Endothelial cell of umbilical vein (primary cell): ENCODE data around the gene TNS1. TPM values are rescaled to one million over a fixed set of nuclear protein-coding genes. Genes with fewer than 3 reads are reported as not detected.
A peak's percentile ranks its signal among the peaks of the same experiment; 100 is the strongest.

Source experiments
- BruUV-seq: library from RNA; stranded (reverse); fragments of 400-500 nt; replicated peaks from 2 replicates; lab custom pipeline; 2021; lab: Mats Ljungman, UMichigan
- CTCF ChIA-PET: fragments of 300-600, 350-600 bp; sonication (Branson Sonifier 250); formaldehyde crosslinking; loops from one replicate; lab custom pipeline; 2021; ENCODE audit warnings: antibody characterized with exemption, inconsistent platforms; lab: Charles Lee
- POLR2A ChIA-PET: fragments of 300-600, 350-600 bp; sonication (Branson Sonifier 250); formaldehyde crosslinking; loops from one replicate; lab custom pipeline; 2021; ENCODE audit warnings: antibody characterized with exemption, inconsistent platforms; lab: Charles Lee
- DNase-seq: peaks from one replicate; pipeline ENCODE4 v3.0.0-alpha.2; 2011; ENCODE audit warnings: low read depth, low spot score
- FAIRE-seq: peaks from 2 replicates; lab custom pipeline; 2011; peaks lifted over from hg19 to GRCh38; lab: Jason Lieb, UNC
- H2AFZ ChIP-seq: 2 replicates; pipeline ENCODE4 v1.6.0; 2012; ENCODE audit warnings: low read depth, low read length, control low read depth, inconsistent platforms
- H3K27ac ChIP-seq: 2 replicates; pipeline ENCODE4 v1.5.1; 2011; ENCODE audit warnings: low read depth, mild to moderate bottlenecking, control low read depth, low read length, moderate library complexity; ENCODE audit not compliant: insufficient read depth
- H3K27me3 ChIP-seq, 2 experiments: 2 replicates each; pipeline versions ENCODE4 v1.6.0 to v1.6.1; 2011; ENCODE audit warnings: low read length in 2 of 2, mixed read lengths in 1 of 2; ENCODE audit not compliant: control insufficient read depth in 2 of 2, insufficient read depth in 2 of 2
- H3K36me3 ChIP-seq, 2 experiments: 2 replicates in 1 of 2; 3 replicates in 1 of 2; pipeline ENCODE4 v1.5.1; 2011; ENCODE audit warnings: low read length in 2 of 2, mild to moderate bottlenecking in 1 of 2, moderate library complexity in 1 of 2; ENCODE audit not compliant: control insufficient read depth in 2 of 2, insufficient read depth in 2 of 2; ENCODE audit errors: extremely low read depth in 1 of 2
- H3K4me1 ChIP-seq: 3 replicates; pipeline ENCODE4 v1.5.1; 2011; ENCODE audit warnings: mild to moderate bottlenecking, low read length; ENCODE audit not compliant: control insufficient read depth, insufficient read depth; ENCODE audit errors: extremely low read depth
- H3K4me2 ChIP-seq: 2 replicates; pipeline ENCODE4 v1.6.1; 2011; ENCODE audit warnings: low read length, control low read depth, mixed read lengths; ENCODE audit not compliant: insufficient read depth
- H3K4me3 ChIP-seq, 3 experiments: fragments of 200-600 bp in 1 of 3; sonication (generic), shearing (Covaris generic) in 1 of 3; replicated peaks in 1 of 3; 2 replicates each; pipeline ENCODE4 v1.5.1; 2011 to 2016; ENCODE audit warnings: control low read depth in 3 of 3, low read length in 3 of 3, mild to moderate bottlenecking in 2 of 3, inconsistent platforms in 1 of 3, low read depth in 1 of 3, moderate library complexity in 1 of 3; ENCODE audit not compliant: insufficient read depth in 1 of 3
- H3K79me2 ChIP-seq: 2 replicates; pipeline ENCODE4 v1.6.0; 2012; ENCODE audit warnings: low read length, inconsistent platforms; ENCODE audit not compliant: control insufficient read depth, insufficient read depth
- H3K9ac ChIP-seq: replicated peaks from 2 replicates; pipeline ENCODE3; 2011; ENCODE audit warnings: low read length, control low read depth; ENCODE audit not compliant: insufficient read depth; ENCODE audit errors: extremely low read depth
- H3K9me1 ChIP-seq: replicated peaks from 3 replicates; pipeline ENCODE4 v1.6.0; 2011; ENCODE audit warnings: mild to moderate bottlenecking, low read length; ENCODE audit not compliant: control insufficient read depth, insufficient read depth; ENCODE audit errors: extremely low read depth
- H3K9me3 ChIP-seq: replicated peaks from 2 replicates; pipeline ENCODE4 v1.5.1; 2012; ENCODE audit warnings: low read length, inconsistent platforms; ENCODE audit not compliant: control insufficient read depth, insufficient read depth
- H4K20me1 ChIP-seq: replicated peaks from 2 replicates; pipeline ENCODE3; 2011; ENCODE audit warnings: mild to moderate bottlenecking, low read length; ENCODE audit not compliant: control insufficient read depth, insufficient read depth; ENCODE audit errors: extremely low read depth
- EZH2 ChIP-seq: IDR thresholded peaks from 2 replicates; pipeline ENCODE4 v1.6.1; 2012; ENCODE audit warnings: borderline replicate concordance, low read depth, mild to moderate bottlenecking, moderate library complexity, low read length, inconsistent platforms; ENCODE audit not compliant: severe bottlenecking
- FOS ChIP-seq: IDR thresholded peaks from 2 replicates; pipeline ENCODE4 v1.6.1; 2011; ENCODE audit warnings: mild to moderate bottlenecking, low read length, moderate library complexity, borderline replicate concordance; ENCODE audit not compliant: insufficient read depth
- GATA2 ChIP-seq: IDR thresholded peaks from 2 replicates; pipeline ENCODE4 v1.7.0; 2011; ENCODE audit warnings: low read depth, mild to moderate bottlenecking, moderate library complexity, mixed read lengths, low read length; ENCODE audit not compliant: insufficient read length, insufficient read depth
- JUN ChIP-seq: IDR thresholded peaks from 2 replicates; pipeline ENCODE4 v1.6.1; 2011; ENCODE audit warnings: borderline replicate concordance, low read depth; ENCODE audit not compliant: insufficient read length, insufficient read depth
- POLR2A ChIP-seq: IDR thresholded peaks from 2 replicates; pipeline ENCODE4 v1.6.1; 2012; ENCODE audit warnings: low read depth, mild to moderate bottlenecking, control low read depth, low read length
- POLR2AphosphoS5 ChIP-seq: IDR thresholded peaks from 2 replicates; pipeline ENCODE4 v1.6.1; 2012; ENCODE audit warnings: low read depth, mild to moderate bottlenecking, control low read depth, low read length, moderate library complexity; ENCODE audit not compliant: insufficient read depth
- dilution Hi-C: fragments of 300-500 bp; cut with MboI; formaldehyde crosslinking; loops from one replicate; pipeline ENCODE4 v1.15.0; 2019; ENCODE audit warnings: low sequenced_read_pairs; ENCODE audit not compliant: extremely low pct_ligation_motif_present
- intact Hi-C: fragments of 100-400 bp; cut with micrococcal nuclease; formaldehyde crosslinking; loops from one replicate; pipeline ENCODE4 v1.10.0; 2022
- polyA plus RNA-seq, 4 experiments: library from polyadenylated mRNA; depleted of rRNA in 3 of 4; stranded (reverse) in 3 of 4; unstranded in 1 of 4; fragments of >200 nt; gene quantifications; 2 replicates each; pipeline versions ENCODE4 v1.2.1 to v1.2.3, GENCODE V29; 2011 to 2012; ENCODE audit warnings: missing spikeins in 1 of 4
- total RNA-seq: library from RNA; stranded (reverse); gene quantifications from 2 replicates; pipeline ENCODE4 v1.2.3, GENCODE V29; 2021
- TF ChIP-seq, protein P1 (sequence below): IDR thresholded peaks from 2 replicates; pipeline ENCODE4 v1.6.1; 2011; ENCODE audit not compliant: insufficient read depth, insufficient read length
- TF ChIP-seq, protein P2 (sequence below), 2 donors: IDR thresholded peaks; 1 replicate in 1 of 2; 2 replicates in 1 of 2; pipeline ENCODE4 v1.5.1; 2011; ENCODE audit warnings: low read length in 2 of 2, mild to moderate bottlenecking in 2 of 2, moderate library complexity in 2 of 2, control low read depth in 1 of 2, inconsistent platforms in 1 of 2, low read depth in 1 of 2; ENCODE audit not compliant: insufficient read depth in 1 of 2; ENCODE audit errors: extremely low read depth in 1 of 2

The TNS1 gene
- total and polyA plus RNA-seq, 2 donors (not counting 3 experiments of a cell fraction or from before 2014, with no cell fraction given): 11.0 to 52.1 TPM

DNA sequence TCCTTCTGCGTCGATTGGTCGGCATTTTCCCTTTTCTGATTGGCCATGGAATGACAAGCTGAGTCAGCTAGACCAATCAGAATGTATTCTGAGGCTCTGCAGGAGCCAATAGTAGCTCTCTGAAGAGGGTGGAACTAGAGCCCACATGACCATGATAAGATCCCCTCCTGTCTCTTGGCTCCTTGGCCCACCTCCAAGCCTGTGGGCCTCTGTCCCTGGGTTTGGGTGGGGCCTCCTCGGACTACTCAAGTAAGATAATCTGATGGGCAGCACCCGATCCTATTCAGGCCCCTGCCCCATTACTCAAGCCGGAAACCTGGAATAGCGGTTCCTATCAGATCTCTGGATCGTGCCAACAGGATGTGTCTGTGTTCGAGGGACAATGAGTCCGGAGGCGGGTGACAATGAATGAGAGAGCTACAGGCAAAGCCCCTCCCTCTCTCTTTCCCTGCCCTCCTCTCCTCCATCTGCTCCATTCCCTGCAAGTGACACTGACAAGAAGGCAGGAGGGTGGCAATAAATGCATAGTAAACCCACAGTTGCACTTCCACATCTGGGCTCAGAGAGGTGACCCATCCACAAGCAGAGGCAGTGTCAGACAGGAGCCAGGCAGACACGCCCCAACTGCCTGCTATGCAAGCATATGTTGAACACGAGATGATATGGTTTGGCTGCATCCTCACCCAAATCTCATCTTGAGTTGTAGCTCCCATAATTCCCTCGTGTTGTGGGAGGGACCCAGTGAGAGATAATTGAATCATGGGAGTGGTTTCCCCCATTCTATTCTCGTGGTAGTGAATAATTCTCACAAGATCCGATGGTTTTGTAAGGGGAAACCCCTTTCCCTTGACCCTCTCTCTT lies 114.7 kb downstream of the TNS1 start:
- Histone ChIP-seq H3K36me3 (peaks cover 0 to 2% of the 10 kb centered on the region in 2 experiments), H3K4me1 (peaks cover 17% of the 10 kb centered on the region), H3K9me1 (no peaks in the 10 kb centered on the region), H3K79me2 (no peaks in the 10 kb centered on the region), H2AFZ (peak overlapping the region; percentile 33), H3K9ac (no peak overlapping the region), H4K20me1 (no peaks in the 10 kb centered on the region), H3K27ac (peak overlapping the region; percentile 25), H3K9me3 (no peaks in the 10 kb centered on the region), H3K4me3 (no peak overlapping the region), H3K4me2 (no peak overlapping the region), H3K27me3 (no peaks in the 10 kb centered on the region)
- FAIRE-seq: peak; percentile 96
- CTCF ChIA-PET: interaction anchor here (0.6 to 15.4 kb wide), 23 partner anchors 11 to 181 kb away, joined by 3 to 269 read pairs (median 7); partner anchors contain the start of gene RUFY4
- intact Hi-C loops (loop anchor here (1.0 kb wide), 3 partner anchors 14 to 105 kb away; no protein-coding TSS in a partner anchor), dilution Hi-C loops (no loop called here)
- BruUV-seq: no TSS peak
- TF ChIP-seq, protein P1, sequence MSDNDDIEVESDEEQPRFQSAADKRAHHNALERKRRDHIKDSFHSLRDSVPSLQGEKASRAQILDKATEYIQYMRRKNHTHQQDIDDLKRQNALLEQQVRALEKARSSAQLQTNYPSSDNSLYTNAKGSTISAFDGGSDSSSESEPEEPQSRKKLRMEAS: no peak
- peak; percentile 97 for TF ChIP-seq GATA2
- TF ChIP-seq POLR2A: no peak
- no peak for TF ChIP-seq EZH2
- TF ChIP-seq FOS: no peak
- TF ChIP-seq POLR2AphosphoS5: peak; percentile 65
- TF ChIP-seq, protein P2, sequence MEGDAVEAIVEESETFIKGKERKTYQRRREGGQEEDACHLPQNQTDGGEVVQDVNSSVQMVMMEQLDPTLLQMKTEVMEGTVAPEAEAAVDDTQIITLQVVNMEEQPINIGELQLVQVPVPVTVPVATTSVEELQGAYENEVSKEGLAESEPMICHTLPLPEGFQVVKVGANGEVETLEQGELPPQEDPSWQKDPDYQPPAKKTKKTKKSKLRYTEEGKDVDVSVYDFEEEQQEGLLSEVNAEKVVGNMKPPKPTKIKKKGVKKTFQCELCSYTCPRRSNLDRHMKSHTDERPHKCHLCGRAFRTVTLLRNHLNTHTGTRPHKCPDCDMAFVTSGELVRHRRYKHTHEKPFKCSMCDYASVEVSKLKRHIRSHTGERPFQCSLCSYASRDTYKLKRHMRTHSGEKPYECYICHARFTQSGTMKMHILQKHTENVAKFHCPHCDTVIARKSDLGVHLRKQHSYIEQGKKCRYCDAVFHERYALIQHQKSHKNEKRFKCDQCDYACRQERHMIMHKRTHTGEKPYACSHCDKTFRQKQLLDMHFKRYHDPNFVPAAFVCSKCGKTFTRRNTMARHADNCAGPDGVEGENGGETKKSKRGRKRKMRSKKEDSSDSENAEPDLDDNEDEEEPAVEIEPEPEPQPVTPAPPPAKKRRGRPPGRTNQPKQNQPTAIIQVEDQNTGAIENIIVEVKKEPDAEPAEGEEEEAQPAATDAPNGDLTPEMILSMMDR (IDR thresholded peaks at IDR 0.05; ENCODE audit: extremely low read depth in 1 of 2, insufficient read depth in 1 of 2, low read depth in 1 of 2, low read length in 2 of 2): no peak
- peak; percentile 22 for TF ChIP-seq JUN
- peak; percentile 79 for DNase-seq
- POLR2A ChIA-PET: interaction anchor here (1.2 to 1.4 kb wide), 2 partner anchors 39 to 56 kb away, joined by 3 read pairs; no protein-coding TSS in a partner anchor
